Activated CD4-positive, CD25-positive, alpha-beta regulatory T cell treated with anti-CD3 and anti-CD28 coated beads, Interleukin-2, amount 50 U/mL, for 24 hours (primary cell): Measurements from ENCODE around the gene VSTM1.
"Not testable (repeated sequence)": the region's sequence is repeated elsewhere in the genome, so short reads cannot be mapped to it uniquely, and the experiment has no call there.

ENCODE experiments used
- ATAC-seq, 2 donors: fragments of 150-1000 bp; cut with Tn5 transposase; one replicate each; pipeline ENCODE4 v1.10.0; 2021; ENCODE audit warnings: mild to moderate bottlenecking in 1 of 2, moderate library complexity in 1 of 2

Gene VSTM1

GRCh38 chr19:54069470-54069869 lies 5.8 kb upstream of the VSTM1 start:
- no peak for ATAC-seq

GRCh38 chr19:54062643-54063042 lies 1.1 kb downstream of the VSTM1 start:
- ATAC-seq = no peak

DNA sequence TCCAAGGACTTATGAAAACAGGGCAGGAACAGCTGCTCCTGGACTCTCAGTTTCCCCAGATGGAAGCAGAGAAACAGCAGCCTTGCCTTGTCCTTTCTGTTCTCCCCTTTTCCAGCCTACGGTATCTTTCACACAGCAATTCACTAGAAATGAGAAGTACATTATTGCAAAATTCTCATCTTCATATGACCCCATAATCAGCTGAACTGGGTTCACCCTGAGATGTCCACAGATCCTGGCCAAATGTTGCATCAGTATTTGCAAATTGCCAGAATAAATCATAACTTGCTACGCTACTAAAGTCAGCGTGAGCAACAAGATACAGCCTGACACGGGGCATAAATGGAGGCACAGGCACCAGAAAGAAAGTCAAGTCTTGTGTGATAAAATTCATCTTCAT lies 16.1 kb downstream of the VSTM1 start:
- ATAC-seq = no peak

DNA sequence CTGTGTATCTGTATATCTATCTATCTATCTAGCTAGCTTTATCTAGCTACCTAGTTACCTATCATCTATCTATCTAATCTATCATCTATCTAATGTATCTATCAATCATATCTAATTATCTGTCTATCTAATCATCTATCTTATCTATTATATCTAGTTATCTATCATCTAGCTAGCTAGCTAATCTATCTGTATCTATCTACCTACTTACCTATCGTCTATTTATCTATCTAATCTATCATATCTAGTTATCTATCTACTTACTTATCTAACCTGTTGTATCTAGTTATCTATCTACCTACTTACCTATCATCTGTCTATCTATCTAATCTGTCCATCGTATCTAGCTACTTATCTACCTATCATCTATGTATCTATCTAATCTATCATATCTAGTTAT lies 17.9 kb downstream of the VSTM1 start:
- no peak for ATAC-seq

DNA sequence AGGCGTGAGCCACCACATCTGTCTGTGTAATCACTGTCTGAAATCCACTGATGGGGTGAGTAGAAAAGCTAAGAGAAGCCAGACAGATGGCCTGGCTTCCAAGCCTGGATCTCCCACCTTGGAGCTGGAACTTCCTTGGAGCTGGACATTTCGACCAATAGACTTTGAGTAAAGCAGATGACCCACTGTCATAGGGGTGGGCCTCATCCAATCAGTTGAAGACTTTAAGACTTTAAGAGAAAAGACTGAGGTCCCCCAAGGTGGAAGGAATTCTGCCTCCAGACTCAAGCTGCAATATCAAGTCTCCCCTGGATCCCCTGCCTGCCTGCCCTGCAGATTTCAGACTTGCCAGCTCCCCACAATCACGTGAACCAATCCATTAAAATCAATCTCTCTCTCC lies 20.7 kb downstream of the VSTM1 start:
- no peak for ATAC-seq

DNA sequence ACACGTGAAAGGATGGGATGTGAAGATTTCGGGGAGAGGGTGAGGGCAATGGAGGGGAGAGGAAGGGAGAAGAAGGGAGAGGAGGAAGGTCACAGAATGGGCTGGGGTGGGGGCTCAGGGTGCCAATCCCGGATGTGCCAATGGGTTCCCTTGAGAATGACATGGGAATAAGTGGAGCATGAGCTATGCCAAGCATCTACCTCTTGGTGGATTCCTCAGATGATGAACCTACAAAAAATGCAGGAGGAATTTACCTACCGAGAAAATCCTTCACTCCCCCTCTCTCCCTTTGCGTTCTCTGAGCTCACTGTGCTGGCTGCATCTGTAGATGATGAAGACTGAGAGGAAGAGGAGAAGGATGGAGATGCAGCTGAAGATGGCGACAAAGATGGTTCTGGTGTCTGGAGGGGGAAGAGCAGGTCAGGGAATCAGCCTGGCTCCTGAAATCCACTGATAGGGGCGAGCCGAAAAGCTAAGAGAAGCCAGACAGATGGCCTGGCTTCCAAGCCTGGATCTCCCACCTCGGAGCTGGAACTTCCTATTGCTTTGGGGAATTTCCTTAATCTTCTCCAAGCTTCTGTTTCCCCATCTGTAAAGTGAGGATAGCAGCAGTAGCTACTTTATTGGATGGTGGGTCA lies 21.6 kb downstream of the VSTM1 start:
- ATAC-seq = no peak

GRCh38 chr19:54040003-54040402 lies 23.7 kb downstream of the VSTM1 start:
- no peak for ATAC-seq

- not testable (repeated sequence) for ATAC-seq
Observed at GRCh38 chr19:54036542-54036941, 27.2 kb downstream of the VSTM1 start.

DNA sequence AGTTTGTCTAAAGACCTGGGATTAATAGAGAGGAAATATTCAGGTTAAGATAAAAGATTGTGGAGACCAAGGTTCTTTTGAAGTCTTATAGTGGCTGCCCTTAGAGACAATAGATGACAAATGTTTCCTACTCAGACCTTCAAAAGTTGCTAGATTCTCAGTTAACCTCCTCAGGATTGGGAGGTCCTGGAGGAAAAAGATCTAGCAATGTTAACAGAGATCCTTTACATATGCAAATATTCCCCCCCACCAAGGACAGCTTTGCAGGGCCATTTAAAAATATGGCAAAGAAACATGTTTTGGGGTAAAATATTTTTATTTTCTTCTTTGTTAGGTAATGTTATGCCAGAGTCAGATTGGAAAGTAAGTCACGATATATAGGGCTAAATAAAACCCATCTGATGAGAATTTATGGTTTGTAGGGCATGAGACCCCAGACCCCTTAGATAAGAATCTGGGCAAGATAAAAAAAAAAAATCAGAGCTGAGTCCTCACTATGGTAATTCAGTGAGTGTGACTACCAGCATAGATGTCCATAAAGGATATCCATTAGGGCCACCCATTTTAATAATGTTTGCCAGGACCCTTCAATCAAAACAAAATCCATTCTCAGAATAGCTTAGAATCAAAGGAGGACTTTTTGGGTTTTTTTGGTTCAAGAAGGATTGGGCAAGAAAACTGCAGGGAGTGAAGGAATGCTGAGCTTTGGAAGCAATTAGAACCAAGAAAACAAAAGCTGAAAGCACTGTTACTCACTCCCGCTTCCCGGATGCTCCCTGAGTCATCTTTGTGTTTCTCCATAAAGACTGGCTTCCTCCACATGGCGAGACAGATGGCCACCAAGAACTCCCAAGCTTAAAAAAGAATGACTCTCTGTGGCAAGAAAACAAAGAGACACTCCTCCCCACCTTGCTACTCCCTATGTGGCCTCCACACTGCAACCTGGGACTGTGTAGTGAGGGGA lies 28.2 kb downstream of the VSTM1 start:
- no peak for ATAC-seq

DNA sequence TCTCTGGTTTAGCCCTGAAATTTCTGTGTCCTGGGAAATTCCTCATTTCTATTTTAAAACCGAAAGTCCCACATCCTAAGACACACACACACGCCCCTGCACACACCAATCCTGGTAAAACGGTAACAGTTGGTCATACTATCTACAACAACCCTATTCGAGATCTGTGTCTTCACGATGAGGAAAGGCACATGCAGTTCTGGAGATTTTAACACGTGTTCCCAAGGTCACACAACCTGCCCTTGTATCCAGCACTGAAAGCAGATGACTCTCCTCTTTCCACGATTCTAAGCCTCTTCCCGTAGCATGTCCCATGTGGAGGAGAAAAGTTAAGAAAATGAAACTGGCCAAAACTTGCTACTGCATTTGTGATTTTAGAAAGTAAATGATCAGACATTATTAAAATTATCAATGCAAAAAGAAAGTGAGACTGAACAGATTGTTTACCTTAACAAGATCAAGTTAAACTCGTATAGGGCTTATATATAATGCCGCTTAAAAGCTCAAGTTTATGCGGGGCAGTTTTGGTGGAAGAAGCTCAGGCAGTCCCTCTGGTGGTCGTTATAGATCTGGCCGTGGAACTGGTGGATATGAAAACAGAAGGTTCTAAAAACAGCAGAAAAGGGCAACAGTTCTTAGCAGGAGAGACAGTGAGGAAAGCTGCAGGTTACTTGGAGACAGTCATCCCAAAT lies 32.7 kb downstream of the VSTM1 start:
- no peak for ATAC-seq

GRCh38 chr19:54029930-54030490 lies 33.7 kb downstream of the VSTM1 start:
- no peak for ATAC-seq

DNA sequence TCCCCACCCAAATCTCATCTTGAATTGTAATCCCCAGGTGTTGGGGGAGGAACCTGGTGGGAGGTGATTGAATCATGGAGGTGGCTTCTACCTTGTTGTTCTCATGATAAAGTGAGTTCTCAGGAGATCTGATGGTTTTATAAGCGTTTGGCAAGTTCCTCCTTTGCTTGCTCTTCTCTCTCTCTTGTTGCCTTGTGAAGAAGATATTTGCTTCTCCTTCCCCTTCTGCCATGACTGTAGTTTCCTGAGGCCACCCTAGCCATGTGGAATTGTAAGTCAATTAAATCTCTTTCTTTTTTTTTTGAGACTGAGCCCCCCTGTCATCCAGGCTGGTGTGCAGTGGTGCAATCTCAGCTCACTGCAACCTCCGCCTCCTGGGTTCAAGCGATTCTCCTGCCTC lies 34.4 kb downstream of the VSTM1 start:
- ATAC-seq = no peak

DNA sequence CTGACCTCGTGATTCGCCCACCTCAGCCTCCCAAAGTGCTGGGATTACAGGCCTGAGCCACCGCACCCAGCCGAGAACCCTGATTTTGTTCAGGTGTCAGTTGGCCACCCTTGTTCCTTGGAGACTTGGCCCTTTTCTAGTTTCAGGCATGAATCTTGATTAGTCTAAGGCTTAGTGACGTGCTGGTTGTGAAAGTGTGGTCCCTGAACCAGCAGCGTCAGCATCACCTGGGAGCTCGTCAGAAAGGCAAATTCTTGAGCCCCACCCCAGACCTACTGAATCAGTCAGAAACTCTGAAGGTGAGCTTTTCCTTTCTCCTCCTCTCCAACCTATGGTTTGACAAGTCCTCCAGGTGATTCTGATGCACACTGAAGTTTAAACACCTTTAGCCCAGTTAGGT lies 37.0 kb downstream of the VSTM1 start:
- no peak for ATAC-seq

GRCh38 chr19:54024660-54025059 lies 39.0 kb downstream of the VSTM1 start:
- no peak for ATAC-seq

- no peak for ATAC-seq
Observed at GRCh38 chr19:54023191-54023590, 40.5 kb downstream of the VSTM1 start.

DNA sequence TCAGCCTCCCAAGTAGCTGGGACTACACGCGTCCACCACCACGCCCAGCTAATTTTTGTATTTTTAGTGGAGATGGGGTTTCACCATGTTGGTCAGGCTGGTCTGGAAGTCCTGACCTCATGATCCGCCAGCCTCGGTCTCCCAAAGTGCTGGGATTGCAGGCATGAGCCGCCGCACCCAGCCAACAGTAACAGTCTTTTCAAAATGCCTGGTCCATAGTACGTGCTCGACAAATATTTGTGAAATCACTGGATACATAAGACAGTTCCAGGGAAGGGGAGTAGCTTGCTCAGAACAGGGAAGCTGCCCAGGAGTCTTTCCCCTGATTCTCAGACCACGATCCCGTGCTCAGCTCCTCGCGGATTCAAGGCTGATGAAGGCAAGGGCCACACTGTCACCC lies 41.8 kb downstream of the VSTM1 start:
- no peak for ATAC-seq

DNA sequence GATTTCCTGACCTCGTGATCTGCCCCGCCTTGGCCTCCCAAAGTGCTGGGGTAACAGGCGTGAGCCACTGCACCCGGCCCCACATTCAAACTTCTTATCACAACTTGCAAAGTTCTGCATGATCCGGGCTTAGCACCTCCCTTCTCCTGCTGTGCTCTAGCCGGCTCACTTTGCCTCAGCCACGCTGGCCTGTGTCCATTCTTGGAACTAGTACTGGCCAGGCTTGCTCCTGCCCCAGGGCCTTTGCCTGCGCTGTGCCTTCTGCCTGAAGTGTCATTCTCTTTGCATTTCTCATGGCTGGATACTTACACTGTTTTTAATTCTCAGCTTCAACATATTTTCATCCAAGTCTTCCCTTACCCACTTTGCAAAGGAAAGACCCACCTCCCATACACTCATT lies 42.3 kb downstream of the VSTM1 start:
- ATAC-seq = no peak

DNA sequence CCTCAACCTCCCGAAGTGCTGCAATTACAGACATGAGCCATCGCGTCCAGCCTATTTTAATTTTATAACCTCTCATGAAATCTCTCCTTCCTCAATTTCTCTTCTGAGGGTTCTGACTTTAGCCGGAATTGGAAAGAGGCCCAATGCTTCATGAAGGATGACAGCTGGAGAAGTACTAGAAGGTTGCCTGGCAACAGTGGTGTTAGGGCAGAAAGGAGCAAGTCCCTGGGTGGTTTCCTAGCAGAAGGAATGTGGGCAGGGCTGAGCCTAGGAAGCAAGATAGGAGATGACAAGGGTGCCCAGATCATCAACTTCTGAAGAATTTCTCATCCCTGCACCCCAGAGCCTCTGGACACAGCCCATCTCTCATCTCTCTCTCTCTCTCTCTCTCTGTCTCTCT lies 46.4 kb downstream of the VSTM1 start:
- ATAC-seq = no peak

DNA sequence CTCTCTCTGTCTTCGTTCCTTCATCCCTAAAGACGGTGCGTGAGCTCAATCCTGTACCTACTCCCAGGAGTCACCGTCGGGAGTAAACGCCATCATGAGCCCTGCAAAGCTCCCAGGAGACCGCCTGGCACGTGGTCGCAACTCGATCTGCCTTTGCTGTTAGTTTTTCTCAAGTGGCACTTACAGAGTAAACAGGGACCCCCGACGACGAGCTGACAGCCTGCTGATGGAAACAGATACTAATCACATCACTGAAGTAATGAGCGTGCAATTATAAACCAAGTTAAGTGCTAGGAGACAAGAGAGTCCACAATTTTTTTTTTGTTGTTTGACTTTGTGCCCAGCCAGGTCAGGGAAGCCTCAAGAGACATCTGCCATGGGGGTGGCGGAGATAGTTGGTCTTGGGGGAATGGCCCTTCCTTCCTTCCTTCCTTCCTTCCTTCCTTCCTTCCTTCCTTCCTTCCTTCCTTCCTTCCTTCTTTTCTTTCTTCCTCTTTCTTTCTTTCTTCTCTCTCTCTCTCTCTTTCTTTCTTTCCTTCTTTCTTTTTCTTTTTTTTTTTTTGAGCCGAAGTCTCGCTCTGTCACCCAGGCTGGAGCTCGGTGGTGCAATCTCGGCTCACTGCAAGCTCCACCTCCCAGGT lies 48.7 kb downstream of the VSTM1 start:
- no peak for ATAC-seq

GRCh38 chr19:54013866-54014265 lies 49.8 kb downstream of the VSTM1 start:
- ATAC-seq = no peak

DNA sequence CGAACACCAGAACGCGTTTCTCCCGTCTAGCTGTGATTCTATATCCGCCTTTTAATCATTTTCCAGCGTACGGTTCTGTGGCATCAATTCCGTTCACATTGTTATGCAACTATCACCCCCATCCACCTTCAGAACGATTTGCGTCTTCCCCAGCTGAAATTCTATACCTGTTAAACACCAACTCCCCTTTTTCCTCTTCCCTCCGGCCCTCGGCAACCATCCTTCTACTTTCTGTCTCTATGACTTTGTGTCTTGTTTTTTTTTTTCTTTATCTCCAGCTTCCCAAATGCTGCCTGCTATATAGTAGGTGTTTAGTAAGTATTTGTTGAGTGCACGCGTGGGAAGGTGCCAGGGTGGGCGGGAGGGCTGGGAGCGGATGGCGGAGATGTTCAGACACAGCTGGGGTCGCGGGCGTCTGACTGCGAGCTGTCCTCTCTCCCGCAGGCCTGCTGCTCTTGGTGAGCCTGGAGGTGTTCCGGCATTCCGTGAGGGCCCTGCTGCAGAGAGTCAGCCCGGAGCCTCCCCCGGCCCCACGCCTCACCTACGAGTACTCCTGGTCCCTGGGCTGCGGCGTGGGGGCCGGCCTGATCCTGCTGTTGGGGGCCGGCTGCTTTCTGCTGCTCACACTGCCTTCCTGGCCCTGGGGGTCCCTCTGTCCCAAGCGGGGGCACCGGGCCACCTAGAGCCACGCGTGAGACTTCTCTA lies 52.0 kb downstream of the VSTM1 start:
- ATAC-seq = no peak

DNA sequence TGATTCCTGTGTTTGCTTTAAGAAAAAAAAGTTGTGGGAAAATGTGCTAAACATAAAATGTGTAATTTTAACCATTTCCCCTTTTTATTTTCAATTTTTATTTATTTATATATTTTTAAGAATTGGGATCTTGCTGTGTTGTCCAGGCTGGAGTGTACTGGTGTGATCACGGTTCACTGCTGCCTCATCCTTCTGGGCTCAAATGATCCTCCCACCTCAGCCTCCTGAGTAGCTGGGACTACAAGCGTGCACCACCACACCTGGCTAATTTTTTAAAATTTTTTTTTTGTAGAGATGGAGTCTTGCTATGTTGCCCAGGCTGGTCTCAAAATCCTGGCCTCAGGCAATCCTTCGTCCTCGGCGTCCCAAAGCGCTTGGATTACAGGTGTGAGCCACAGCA lies 53.2 kb downstream of the VSTM1 start:
- no peak for ATAC-seq
